K562 (cell line): ENCODE results near the gene SFXN3. TPM values are rescaled to one million over a fixed set of nuclear protein-coding genes. Genes with fewer than 3 reads are reported as not detected.

Source experiments
- ATAC-seq: fragments of 200-7000 bp; cut with Tn5 transposase; 3 replicates; pipeline ENCODE4 v1.9.1; 2020; ENCODE audit warnings: moderate library complexity
- BruUV-seq: library from RNA; stranded (reverse); fragments of 400-500 nt; replicated peaks from 2 replicates; lab custom pipeline; 2021; lab: Mats Ljungman, UMichigan
- CTCF ChIA-PET: fragments of 300-600 bp; formaldehyde crosslinking; extraction: SDS; loops from one replicate; lab custom pipeline; 2021; ENCODE audit warnings: low intra/inter-chr PET ratio; lab: Yijun Ruan, JAX
- POLR2A ChIA-PET: fragments of 300-600, 350-650 bp; sonication (Branson Sonifier 250); formaldehyde crosslinking; extraction: SDS; loops from one replicate; lab custom pipeline; 2021; ENCODE audit warnings: antibody characterized with exemption, inconsistent platforms; lab: Yijun Ruan, JAX
- DNase-seq, 4 experiments: peaks; one replicate each; pipeline versions ENCODE4 v3.0.0 to v3.0.0-alpha.2; 2011 to 2018; ENCODE audit warnings: low spot score in 3 of 4, mixed read lengths in 3 of 4; ENCODE audit errors: extremely low read depth in 1 of 4
- FAIRE-seq: peaks from 2 replicates; lab custom pipeline; 2011; peaks lifted over from hg19 to GRCh38; lab: Jason Lieb, UNC
- H2AFZ ChIP-seq: 2 replicates; pipeline ENCODE4 v1.6.0; 2011; ENCODE audit warnings: low read depth, low read length, control low read depth, inconsistent platforms
- H3K27ac ChIP-seq: fragments of 200-600 bp; 3 replicates; pipeline ENCODE4 v1.8.0; 2011; ENCODE audit warnings: low read depth, mild to moderate bottlenecking, control low read depth, inconsistent platforms, low read length, moderate library complexity, mixed read lengths; ENCODE audit errors: extremely low read depth
- H3K27me3 ChIP-seq, 2 experiments: fragments of 300-600 bp in 1 of 2; 2 replicates in 1 of 2; 3 replicates in 1 of 2; pipeline versions ENCODE4 v1.6.0 to v1.8.0; 2011; ENCODE audit warnings: inconsistent platforms in 2 of 2, low read length in 2 of 2, mild to moderate bottlenecking in 1 of 2, mixed read lengths in 1 of 2, moderate library complexity in 1 of 2; ENCODE audit not compliant: control insufficient read depth in 2 of 2, insufficient read depth in 2 of 2
- H3K36me3 ChIP-seq: fragments of 300-600 bp; 3 replicates; pipeline ENCODE4 v1.8.0; 2011; ENCODE audit warnings: mild to moderate bottlenecking, low read length, inconsistent platforms; ENCODE audit not compliant: control insufficient read depth, insufficient read depth
- H3K4me1 ChIP-seq, 2 experiments: fragments of 200-600 bp in 1 of 2; replicated peaks in 1 of 2; 2 replicates in 1 of 2; 3 replicates in 1 of 2; pipeline versions ENCODE4 v1.5.1 to v1.8.0; 2011; ENCODE audit warnings: inconsistent platforms in 2 of 2, low read length in 2 of 2, mild to moderate bottlenecking in 1 of 2, mixed read lengths in 1 of 2, moderate library complexity in 1 of 2; ENCODE audit not compliant: control insufficient read depth in 2 of 2, insufficient read depth in 2 of 2
- H3K4me2 ChIP-seq: 2 replicates; pipeline ENCODE4 v1.6.1; 2011; ENCODE audit warnings: low read length, control low read depth, inconsistent platforms, mixed read lengths; ENCODE audit not compliant: insufficient read depth
- H3K4me3 ChIP-seq: fragments of 200-600 bp; sonication (generic), shearing (Covaris generic); 2 replicates; pipeline ENCODE4 v1.5.1; 2016; ENCODE audit warnings: control low read depth, inconsistent platforms
- H3K79me2 ChIP-seq: fragments of 200-600 bp; 3 replicates; pipeline ENCODE4 v1.8.0; 2011; ENCODE audit warnings: low read length, inconsistent platforms; ENCODE audit not compliant: control insufficient read depth, insufficient read depth
- H3K9ac ChIP-seq, 2 experiments: 2 replicates each; pipeline versions ENCODE4 v1.6.0 to v1.6.1; 2011; ENCODE audit warnings: low read depth in 2 of 2, low read length in 2 of 2, control low read depth in 1 of 2, inconsistent platforms in 1 of 2, mild to moderate bottlenecking in 1 of 2, mixed read lengths in 1 of 2; ENCODE audit not compliant: insufficient read depth in 1 of 2
- H3K9me1 ChIP-seq: one replicate; pipeline ENCODE4 v1.6.0; 2011; ENCODE audit warnings: inconsistent platforms, mild to moderate bottlenecking, low read length, moderate library complexity; ENCODE audit not compliant: control insufficient read depth, insufficient read depth
- H3K9me3 ChIP-seq: replicated peaks from 2 replicates; pipeline ENCODE4 v1.5.1; 2011; ENCODE audit warnings: low read depth, low read length, inconsistent platforms; ENCODE audit not compliant: control insufficient read depth, insufficient read depth
- H4K20me1 ChIP-seq: replicated peaks from 2 replicates; pipeline ENCODE4 v1.6.1; 2011; ENCODE audit warnings: low read length, inconsistent platforms, mixed read lengths; ENCODE audit not compliant: control insufficient read depth, insufficient read depth
- KLF1 ChIP-seq: fragments of 450-650 bp; IDR thresholded peaks from 2 replicates; pipeline ENCODE4 v1.6.1; 2016; ENCODE audit warnings: missing genetic modification characterization, missing compliant biosample characterization
- KLF16 ChIP-seq: IDR thresholded peaks from 2 replicates; pipeline ENCODE4 v1.6.1; 2016; ENCODE audit warnings: antibody characterized with exemption
- ZBTB11 ChIP-seq, 3 experiments: fragments of 200-800 bp in 1 of 3; fragments of 250-450 bp in 1 of 3; fragments of 450-650 bp in 1 of 3; sonication (Bioruptor Pico) in 1 of 3; sonication (Bioruptor generic) in 1 of 3; formaldehyde crosslinking in 1 of 3; IDR thresholded peaks; 2 replicates each; pipeline versions ENCODE4 v1.6.1 to v1.8.0; 2016 to 2022; ENCODE audit warnings: mild to moderate bottlenecking in 2 of 3, missing genetic modification characterization in 2 of 3, missing compliant biosample characterization in 1 of 3, moderate library complexity in 1 of 3
- ZNF263 ChIP-seq: sonication (generic); formaldehyde crosslinking; IDR thresholded peaks from 2 replicates; pipeline ENCODE4 v1.8.0; 2022; ENCODE audit warnings: mild to moderate bottlenecking, missing genetic modification reagents, borderline replicate concordance
- WGBS: fragments of 100-300 bp; shearing (Covaris generic); methylation state at CpG from one replicate; pipeline ENCODE4 v1.1.6; 2016; ENCODE audit warnings: low coverage, mixed read lengths; ENCODE audit not compliant: insufficient coverage; ENCODE audit errors: missing lambda C conversion rate; 5-methylcytosine and 5-hydroxymethylcytosine counted together
- in situ Hi-C: fragments of 300-500 bp; cut with MboI; formaldehyde crosslinking; loops from 4 replicates; pipeline ENCODE4 v1.15.0; 2018; ENCODE audit warnings: inconsistent platforms, mixed read lengths
- intact Hi-C: fragments of 100-400 bp; cut with micrococcal nuclease; formaldehyde crosslinking; loops from 2 replicates; pipeline ENCODE4 v1.14.2; 2022
- polyA plus RNA-seq, 8 experiments: library from polyadenylated mRNA; depleted of rRNA in 4 of 8; stranded (reverse) in 5 of 8; unstranded in 3 of 8; fragments of >200 nt; fragmentation: Nextera tagmentation in 2 of 8; fragmentation: Illumina TruSeq in 1 of 8; extraction: Ambion mirVana in 2 of 8; extraction: Trizol in 1 of 8; gene quantifications; 2 replicates each; pipeline versions ENCODE4 v1.2.1 to v1.2.3, GENCODE V29; 2011 to 2014; ENCODE audit warnings: inconsistent platforms in 1 of 8, missing spikeins in 1 of 8
- total RNA-seq, 7 experiments: library from RNA; depleted of rRNA in 6 of 7; stranded (reverse); fragments of >200 nt in 6 of 7; fragmentation: Illumina TruSeq in 2 of 7; extraction: Trizol in 2 of 7; gene quantifications; 2 replicates each; pipeline versions ENCODE4 v1.2.1 to v1.2.3, GENCODE V29; 2011 to 2021; ENCODE audit warnings: low replicate concordance in 1 of 7
- TF ChIP-seq, protein P1 (sequence below), 2 experiments: fragments of 450-650 bp; formaldehyde crosslinking in 1 of 2; IDR thresholded peaks; 2 replicates each; pipeline versions ENCODE4 v1.4.0 to v1.6.1; 2014 to 2020; ENCODE audit warnings: mild to moderate bottlenecking in 2 of 2, borderline replicate concordance in 1 of 2, low read depth in 1 of 2
- TF ChIP-seq, protein P2 (sequence below): fragments of 250-450 bp; sonication (Bioruptor Pico); IDR thresholded peaks from 2 replicates; pipeline ENCODE4 v1.5.1; 2021; ENCODE audit warnings: mild to moderate bottlenecking

SFXN3 gene
- total and polyA plus RNA-seq, 9 of the 15 experiments (the other 6 are each of a cell fraction or from before 2014, with no cell fraction given) = 0.24 to 4.6 (median 0.86) TPM

DNA sequence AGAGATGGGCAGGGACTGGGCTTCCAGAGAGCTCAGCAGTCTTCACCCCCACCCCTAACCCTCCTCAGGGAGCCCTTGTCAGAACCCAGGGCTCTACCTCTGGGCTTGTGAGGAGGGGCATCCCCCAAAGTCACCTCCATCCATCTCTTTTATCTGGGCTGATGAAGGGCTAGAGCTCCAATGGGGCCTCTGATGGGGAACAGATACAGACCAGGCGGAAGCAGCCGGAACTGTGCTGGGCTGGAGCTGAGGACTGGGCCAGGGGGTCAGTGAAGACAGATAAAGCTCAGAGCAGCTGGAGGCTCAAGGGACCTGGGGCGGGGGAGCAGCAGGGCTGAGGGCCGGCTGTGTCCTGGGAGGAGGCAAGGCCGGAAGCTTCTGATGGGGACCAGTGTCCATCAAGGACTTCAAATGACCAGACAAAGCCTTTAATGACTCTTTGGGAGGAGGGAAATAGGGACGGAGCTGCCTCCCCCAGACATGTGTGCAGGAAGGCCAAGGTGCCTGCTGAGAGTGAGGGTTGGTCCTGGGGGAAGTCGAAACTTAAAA lies 40.9 kb downstream of the SFXN3 start:
- BruUV-seq = no TSS peak
- Histone ChIP-seq H3K27me3 (peaks cover 0 to 7% of the 10 kb centered on the region in 2 experiments; a peak in 3 of 5 replicates), H4K20me1 (no peaks in the 10 kb centered on the region), H3K4me3 (no peak overlapping the region), H3K4me1 (peaks cover 21 to 25% of the 10 kb centered on the region in 2 experiments), H3K9me3 (no peaks in the 10 kb centered on the region), H3K9ac (peak overlapping the region in 1 of 2 experiments; percentile 58; a peak in 1 of 4 replicates), H3K9me1 (no peaks in the 10 kb centered on the region), H3K4me2 (no peak overlapping the region), H2AFZ (peak overlapping the region; percentile 62; the same call in 1 of the 2 replicates), H3K36me3 (no peaks in the 10 kb centered on the region), H3K27ac (no peak overlapping the region), H3K79me2 (no peaks in the 10 kb centered on the region)
- peak in 3 of 4 experiments; percentile 26 to 80 (median 75) for DNase-seq
- in situ Hi-C loops = no loop called here
- WGBS = 0% methylated on average over 2 of the region's 7 CpGs
- peak; percentile 78 for ATAC-seq
- peak; percentile 80 for FAIRE-seq
- intact Hi-C loops = no loop called here
- CTCF ChIA-PET = no interaction called here
- POLR2A ChIA-PET = interaction anchor here (0.6 to 1.2 kb wide), 3 partner anchors 10 to 15 kb away, joined by 3 to 7 read pairs (median 3); partner anchors contain the start of gene KAZALD1
- no peak for TF ChIP-seq ZNF263 (CRISPR knock-in tag)
- TF ChIP-seq ZBTB11 (CRISPR knock-in tag; IDR thresholded peaks at IDR 0.05) = peak in 1 of 3 experiments; percentile 45; a peak in 1 of 6 replicates
- TF ChIP-seq, protein P1, sequence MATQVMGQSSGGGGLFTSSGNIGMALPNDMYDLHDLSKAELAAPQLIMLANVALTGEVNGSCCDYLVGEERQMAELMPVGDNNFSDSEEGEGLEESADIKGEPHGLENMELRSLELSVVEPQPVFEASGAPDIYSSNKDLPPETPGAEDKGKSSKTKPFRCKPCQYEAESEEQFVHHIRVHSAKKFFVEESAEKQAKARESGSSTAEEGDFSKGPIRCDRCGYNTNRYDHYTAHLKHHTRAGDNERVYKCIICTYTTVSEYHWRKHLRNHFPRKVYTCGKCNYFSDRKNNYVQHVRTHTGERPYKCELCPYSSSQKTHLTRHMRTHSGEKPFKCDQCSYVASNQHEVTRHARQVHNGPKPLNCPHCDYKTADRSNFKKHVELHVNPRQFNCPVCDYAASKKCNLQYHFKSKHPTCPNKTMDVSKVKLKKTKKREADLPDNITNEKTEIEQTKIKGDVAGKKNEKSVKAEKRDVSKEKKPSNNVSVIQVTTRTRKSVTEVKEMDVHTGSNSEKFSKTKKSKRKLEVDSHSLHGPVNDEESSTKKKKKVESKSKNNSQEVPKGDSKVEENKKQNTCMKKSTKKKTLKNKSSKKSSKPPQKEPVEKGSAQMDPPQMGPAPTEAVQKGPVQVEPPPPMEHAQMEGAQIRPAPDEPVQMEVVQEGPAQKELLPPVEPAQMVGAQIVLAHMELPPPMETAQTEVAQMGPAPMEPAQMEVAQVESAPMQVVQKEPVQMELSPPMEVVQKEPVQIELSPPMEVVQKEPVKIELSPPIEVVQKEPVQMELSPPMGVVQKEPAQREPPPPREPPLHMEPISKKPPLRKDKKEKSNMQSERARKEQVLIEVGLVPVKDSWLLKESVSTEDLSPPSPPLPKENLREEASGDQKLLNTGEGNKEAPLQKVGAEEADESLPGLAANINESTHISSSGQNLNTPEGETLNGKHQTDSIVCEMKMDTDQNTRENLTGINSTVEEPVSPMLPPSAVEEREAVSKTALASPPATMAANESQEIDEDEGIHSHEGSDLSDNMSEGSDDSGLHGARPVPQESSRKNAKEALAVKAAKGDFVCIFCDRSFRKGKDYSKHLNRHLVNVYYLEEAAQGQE (IDR thresholded peaks at IDR 0.05; ENCODE audit: borderline replicate concordance) = peak; percentile 33
- TF ChIP-seq, protein P1 (CRISPR knock-in tag; IDR thresholded peaks at IDR 0.05; ENCODE audit: low read depth) = no peak
- TF ChIP-seq, protein P2, sequence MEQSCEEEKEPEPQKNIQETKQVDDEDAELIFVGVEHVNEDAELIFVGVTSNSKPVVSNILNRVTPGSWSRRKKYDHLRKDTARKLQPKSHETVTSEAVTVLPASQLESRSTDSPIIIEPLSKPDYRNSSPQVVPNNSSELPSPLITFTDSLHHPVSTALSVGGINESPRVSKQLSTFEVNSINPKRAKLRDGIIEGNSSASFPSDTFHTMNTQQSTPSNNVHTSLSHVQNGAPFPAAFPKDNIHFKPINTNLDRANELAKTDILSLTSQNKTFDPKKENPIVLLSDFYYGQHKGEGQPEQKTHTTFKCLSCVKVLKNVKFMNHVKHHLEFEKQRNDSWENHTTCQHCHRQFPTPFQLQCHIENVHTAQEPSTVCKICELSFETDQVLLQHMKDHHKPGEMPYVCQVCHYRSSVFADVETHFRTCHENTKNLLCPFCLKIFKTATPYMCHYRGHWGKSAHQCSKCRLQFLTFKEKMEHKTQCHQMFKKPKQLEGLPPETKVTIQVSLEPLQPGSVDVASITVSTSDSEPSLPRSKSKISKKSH (CRISPR knock-in tag) = no peak
- no peak for TF ChIP-seq KLF1 (tag)
- peak; percentile 71 for TF ChIP-seq KLF16
